Measurements from ENCODE around the gene ARPP21. TPM values are rescaled to one million over a fixed set of nuclear protein-coding genes. Genes with fewer than 3 reads are reported as not detected.

Gene ARPP21
- total RNA-seq, 1 donor from 2014 or later: 89.8 TPM

DNA sequence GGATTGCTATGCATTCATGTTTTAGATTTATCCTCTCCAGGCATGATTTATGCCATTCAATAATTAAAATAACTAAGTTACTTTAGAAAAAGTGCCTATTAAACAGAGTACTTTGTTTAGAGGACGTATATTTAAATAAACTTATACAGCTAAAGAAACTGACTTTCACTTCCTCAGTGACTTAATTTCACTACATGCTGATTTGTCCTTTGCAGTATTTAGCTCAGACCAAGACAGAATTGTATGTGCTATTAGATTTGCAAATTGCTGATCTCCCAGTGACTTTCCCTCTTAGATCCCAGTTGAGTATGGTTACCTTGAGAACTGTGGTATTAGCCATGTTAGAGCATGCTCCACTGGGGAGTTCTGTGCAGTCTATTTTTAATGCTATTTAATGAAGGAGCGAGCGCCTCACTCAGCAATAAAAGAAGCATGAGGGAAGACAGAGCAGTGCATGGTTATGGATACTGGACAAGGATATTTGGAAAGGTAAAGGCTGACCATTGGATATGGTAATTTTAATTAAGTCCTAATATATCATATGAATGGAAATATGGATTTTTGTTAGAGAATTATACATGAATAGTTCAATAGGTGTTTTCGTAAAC, 2.7 kb downstream of the ARPP21 start:
- peak; percentile 51 for DNase-seq

DNA sequence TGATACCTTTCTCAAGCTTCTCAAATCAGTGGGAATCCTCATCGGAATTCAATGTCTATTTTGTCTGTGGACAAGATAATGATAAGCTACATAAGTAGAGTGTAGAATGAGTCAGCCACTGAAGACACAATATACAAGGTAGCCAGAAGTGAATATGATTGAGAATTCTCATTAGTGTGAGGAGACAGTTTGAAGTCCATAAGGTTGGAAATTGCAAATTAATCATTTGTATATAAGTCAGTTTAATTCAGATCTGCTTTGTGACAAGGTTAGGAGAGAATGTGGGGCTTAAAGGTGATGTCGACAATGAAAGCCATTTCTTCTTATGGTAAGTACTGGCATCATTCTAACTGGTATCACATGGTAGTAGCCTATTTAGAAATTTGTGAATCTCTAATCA, 4.2 kb downstream of the ARPP21 start:
- DNase-seq: no peak

DNA sequence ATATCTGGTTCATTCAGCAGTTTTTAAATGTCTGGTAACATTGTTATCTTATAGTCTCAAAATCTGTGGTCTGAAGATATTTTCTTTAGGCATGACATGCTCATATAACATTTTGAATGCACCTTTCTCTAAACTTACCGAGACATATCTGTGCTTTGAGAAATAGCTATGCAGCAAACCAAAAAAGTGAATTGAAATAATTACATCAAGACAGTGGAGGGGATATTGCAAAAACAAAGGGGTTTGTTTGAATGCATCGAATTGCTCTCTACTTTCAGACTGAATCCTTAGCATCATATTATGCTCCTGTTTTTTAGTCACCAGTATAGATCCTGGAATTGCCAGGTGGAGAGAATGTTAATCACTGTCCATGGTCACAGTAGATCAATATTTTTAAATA, 5.1 kb downstream of the ARPP21 start:
- DNase-seq: no peak

DNA sequence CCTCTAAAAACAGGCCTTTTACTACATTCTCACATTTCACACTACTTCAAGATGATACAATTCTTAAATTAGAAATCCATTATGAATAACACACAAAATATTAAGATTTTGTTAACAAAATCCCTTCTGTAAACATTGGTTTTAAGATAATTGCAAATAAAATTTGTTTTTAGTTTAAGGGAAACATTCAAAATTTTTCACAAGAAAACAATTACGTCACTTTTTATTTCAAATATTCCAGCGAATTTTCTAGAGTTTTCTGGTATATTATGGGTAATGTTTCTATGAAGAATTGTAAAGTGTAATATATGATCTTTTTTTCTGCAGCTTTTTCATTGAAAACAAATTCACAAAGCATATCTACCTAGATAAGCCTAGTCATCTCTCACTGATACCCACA, 5.9 kb downstream of the ARPP21 start:
- no peak for DNase-seq

DNA sequence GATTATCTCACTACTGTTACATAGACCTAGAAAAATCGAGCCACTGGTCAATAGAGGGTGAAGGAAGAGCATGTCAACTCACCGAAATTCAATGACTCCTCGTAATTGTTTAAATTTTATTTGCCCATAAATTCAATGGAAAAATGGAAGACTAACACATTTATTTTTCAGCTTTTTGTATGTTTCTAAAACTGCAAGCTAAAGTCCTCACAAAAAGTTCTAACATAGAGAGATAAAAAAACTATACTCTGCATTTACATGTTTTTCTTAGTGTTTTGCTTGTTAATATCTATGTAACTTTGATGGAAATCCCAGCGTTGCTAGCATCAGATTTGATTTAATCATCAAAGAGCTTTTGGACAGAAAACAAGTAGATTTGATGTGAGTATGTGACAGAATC, 6.8 kb downstream of the ARPP21 start:
- DNase-seq: no peak

DNA sequence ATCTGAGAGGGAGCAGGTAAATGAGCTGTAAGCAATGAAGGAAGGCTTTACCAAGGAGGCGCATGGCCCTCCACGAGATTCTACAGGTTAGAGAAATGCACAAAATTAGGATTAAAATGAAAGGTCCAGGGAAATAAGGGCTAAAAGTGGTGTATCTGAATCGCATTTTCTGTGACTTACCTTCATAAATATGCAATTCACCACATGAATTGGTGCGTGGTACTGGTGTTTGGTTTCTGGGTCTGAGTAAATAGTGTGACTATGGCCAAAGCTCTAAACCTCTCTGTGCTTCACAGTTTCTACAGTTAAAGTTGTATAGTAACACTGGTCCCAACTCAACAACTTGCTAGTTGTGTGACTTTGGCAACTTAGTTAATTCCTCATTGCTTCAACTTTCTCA, 8.1 kb downstream of the ARPP21 start:
- DNase-seq: no peak

GRCh38 chr3:35648347-35648746, 9.0 kb downstream of the ARPP21 start:
- DNase-seq: no peak

DNA sequence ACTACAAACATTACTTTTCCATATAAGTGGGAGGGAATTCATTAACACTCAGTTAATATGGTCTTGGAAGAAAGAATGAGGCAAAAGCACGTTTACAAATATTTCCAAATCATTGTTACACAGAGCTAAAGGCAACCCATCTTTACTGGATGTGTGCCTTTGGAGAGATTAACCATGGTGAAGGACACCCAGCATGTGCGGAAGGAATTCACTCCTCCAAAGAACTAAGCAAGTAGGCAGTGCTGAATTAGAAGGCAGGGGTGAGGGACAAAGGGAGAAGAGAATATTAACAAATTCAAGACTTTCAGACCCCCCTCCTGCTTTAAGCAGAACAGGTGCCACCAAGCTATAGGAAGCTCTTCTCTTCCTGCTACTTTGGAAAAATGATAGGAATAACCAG, 10.1 kb downstream of the ARPP21 start:
- no peak for DNase-seq

DNA sequence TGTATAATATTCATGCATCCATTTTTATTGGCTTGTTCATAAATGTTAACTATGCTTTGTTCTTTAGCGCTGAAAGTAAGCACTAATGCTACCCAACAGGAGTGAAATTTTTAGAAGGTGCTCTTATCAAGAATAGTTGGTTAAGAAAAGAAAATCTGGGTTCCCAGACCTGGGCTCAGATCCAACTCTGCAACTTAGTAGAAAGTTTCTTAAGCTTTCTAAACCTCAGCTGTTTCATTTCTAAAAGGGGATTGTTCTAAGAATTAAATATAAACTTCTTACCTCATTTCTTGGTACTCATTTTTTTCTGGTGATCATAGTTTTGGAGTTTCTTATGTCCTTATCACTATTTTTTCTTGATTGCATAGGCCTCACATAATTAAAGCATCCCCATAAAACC, 12.1 kb downstream of the ARPP21 start:
- peak; percentile 55 for DNase-seq

- DNase-seq: no peak
These were observed 12.5 kb downstream of the ARPP21 start for GRCh38 chr3:35651851-35652250.

GRCh38 chr3:35653347-35653746, 14.0 kb downstream of the ARPP21 start:
- DNase-seq: no peak

GRCh38 chr3:35654476-35654875, 15.2 kb downstream of the ARPP21 start:
- no peak for DNase-seq

- DNase-seq: no peak
These were observed 19.4 kb downstream of the ARPP21 start for GRCh38 chr3:35658686-35659085.

- DNase-seq: no peak
These were observed 20.4 kb downstream of the ARPP21 start for GRCh38 chr3:35659768-35660167.

DNA sequence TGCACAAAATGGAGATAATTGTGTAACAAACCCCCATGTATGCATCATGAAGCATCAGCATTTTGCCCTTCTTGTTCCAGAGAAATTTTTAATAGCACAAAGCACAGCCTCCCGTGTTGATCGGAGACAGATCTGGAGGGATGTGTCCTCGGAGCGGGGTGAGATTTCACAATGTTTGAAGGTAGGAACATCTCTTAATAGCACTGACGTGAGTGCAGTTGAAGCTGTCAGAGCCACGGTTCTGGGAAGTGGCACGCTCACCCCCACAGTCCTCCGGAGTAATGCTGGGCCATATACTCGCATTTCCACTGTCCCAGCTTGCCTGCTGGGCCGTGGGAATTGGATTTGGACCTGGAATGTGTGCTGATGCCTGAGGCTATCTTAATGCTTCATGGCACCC, 24.1 kb downstream of the ARPP21 start:
- peak; percentile 42 for DNase-seq

GRCh38 chr3:35664460-35664919, 25.2 kb downstream of the ARPP21 start:
- peak; percentile 98 for DNase-seq

DNA sequence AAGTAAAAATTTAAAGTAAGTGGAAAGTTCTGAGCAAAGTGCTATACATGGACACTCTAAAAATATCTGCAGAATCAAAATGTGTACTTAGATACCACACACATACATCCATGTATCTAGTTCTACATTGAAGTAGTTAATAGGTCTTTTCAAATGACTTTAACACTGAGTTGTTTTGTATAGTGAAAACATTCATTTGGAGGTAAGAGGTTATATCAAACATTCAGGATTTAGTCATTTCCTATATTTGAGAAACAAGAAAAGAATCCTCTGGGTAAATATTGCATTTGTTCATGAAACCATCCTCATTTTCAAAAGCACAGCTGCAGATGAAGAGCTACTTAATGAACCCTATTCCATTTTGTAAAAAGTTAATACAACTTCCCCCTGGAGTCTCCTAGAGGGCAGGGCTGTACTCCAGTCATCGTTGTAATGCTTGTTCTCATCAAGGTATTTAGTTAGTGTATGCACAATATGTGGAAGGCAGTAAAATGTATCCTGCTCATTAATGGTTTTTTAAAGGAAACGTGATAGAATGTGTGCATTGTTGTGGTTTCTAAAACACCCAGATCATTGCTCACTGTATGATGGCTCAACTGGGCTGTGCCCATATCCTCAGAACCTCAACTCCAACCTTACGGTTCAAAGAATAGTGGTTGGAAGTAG, 26.2 kb downstream of the ARPP21 start:
- DNase-seq: no peak

DNA sequence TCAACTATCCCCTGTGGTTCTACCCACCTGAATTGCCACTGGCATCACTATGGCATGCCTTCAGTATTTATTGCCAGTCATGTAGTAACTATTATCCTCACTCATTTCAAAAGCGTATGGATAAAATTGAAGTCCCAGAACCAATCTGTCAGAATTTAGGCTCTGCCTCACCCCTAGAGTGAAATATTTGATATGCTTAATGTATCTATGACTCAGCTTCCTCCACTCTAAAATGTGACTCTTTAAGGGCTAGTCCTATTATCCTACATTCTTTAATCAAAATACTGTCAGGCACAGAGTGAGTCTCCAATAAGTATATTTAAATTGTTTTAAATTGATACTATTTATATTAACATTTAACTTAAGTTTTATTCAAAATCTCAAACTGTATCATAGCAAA, 27.6 kb downstream of the ARPP21 start:
- no peak for DNase-seq

- no peak for DNase-seq
These were observed 31.2 kb downstream of the ARPP21 start for GRCh38 chr3:35670408-35670965.

DNA sequence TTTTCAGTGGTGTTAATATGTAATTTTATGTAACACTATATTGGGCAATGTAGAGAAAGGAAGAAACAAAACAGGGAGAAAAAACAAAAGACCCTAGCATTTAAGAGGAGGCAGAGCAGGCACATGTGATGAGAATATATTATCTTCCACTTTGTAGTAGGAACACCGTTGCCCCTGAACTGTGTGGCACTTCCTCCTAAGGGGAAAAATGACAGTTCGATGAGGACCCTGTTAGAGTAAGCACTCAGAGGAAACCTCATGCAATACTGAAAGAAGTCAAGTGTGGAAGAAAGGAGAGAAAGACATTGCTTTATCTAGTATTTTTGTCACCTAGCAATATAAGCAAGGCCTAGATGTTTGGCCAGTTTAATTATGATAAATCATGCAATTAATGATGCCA, 32.2 kb downstream of the ARPP21 start:
- DNase-seq: no peak

- no peak for DNase-seq
These were observed 33.7 kb downstream of the ARPP21 start for GRCh38 chr3:35673017-35673416.

DNA sequence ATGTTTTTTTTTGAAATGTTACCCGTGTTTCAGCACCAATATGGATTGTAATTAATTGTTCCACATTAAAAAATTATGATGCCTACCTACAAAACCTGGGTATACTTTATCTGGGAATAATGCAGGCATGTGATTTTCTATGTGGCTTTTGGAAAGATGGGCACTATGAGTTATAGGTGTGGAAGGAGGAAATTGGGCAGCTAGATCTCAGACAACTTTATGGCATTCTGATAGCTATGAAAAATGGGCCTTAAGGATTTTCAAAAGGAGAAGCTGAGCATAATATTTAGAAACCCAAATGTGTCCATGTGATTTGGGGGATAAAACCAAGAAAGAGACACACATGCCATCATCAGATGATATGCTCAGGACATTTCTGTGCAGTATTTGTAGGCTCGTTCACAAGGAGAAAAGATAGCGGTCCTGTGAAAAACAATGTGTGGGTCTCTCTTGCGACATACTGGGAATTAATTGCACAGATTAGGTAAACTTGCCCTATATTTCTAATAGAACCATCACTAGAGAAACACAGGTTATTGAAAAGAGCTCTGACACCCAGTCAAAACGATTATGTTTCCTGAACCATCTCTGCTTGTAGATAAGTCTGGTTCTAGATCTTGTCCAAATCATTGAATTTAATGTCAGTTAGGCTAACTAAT, 35.3 kb downstream of the ARPP21 start:
- DNase-seq: no peak

GRCh38 chr3:35675206-35675605, 35.9 kb downstream of the ARPP21 start:
- no peak for DNase-seq

DNA sequence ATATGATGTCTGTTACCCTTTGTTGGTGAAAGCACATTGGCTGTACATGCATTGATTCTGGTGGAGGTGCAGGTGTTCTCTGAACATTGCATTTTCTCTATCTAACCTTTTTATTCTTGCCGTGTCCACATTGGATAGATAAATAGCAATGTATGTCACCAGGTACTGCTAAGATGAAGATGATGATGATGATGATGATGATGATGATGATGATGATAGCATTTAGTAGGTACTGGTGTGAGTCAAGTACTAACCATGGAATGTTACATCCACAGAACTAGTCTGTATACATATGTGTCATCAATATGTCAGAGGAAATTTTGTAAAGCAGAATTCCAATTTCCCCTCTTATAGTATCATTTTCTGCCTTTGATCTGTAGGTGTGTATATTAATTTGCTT, 36.3 kb downstream of the ARPP21 start:
- DNase-seq: no peak
